ENCODE results near the gene SH2D2A. TPM values are rescaled to one million over a fixed set of nuclear protein-coding genes. Genes with fewer than 3 reads are reported as not detected.

Gene SH2D2A
- total and polyA plus RNA-seq, 8 donors = 0.36 to 4.4 (median 0.69) TPM

DNA sequence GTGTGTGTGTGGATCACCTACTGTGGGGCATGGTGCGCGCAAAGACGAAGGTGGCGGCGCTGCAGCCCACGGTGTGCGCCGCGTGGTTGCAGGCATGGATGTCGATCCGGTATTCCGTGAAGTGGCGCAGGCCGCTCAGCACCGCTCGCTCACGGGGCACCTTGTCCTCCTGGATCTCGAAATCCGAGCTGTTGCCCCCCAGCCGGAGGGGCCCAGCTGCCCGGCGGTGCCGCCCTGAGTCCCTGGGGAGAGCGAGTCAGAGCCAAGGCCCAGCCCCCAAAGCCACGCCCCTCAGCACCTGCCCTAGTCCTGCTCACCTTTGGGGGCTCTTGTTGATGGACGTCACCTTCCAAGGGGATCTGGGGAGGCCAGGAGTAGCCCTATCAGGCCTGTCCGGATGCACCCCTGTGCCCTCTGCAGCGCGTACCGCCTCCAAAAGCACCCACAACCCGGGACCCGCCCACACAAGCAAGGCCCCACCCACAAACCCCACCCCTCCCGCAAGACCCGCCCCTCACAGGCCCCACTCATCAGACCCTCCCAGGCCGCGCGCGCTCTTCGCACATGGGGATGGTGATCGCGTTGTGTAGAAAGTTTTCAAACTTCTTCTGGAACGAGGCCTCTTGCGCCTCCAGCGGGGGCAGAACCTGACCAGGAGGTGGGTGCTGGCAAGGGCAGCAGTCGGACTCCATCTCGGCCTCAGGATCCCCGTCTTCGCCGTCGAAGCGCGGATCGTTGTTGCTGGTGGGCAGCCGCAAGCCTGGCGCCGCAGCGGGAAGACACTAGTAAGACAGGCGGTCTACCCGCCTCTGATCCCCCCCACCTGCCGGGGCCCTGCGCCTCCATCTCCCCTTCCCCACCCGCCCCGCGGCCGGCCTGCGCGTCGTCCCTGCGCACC is 28.7 kb upstream of the SH2D2A start:
- TF ChIP-seq, protein P1, sequence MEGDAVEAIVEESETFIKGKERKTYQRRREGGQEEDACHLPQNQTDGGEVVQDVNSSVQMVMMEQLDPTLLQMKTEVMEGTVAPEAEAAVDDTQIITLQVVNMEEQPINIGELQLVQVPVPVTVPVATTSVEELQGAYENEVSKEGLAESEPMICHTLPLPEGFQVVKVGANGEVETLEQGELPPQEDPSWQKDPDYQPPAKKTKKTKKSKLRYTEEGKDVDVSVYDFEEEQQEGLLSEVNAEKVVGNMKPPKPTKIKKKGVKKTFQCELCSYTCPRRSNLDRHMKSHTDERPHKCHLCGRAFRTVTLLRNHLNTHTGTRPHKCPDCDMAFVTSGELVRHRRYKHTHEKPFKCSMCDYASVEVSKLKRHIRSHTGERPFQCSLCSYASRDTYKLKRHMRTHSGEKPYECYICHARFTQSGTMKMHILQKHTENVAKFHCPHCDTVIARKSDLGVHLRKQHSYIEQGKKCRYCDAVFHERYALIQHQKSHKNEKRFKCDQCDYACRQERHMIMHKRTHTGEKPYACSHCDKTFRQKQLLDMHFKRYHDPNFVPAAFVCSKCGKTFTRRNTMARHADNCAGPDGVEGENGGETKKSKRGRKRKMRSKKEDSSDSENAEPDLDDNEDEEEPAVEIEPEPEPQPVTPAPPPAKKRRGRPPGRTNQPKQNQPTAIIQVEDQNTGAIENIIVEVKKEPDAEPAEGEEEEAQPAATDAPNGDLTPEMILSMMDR (IDR thresholded peaks at IDR 0.05) = no peak
- peaks cover 43 to 100% of the 10 kb centered on the region in 2 donors for H3K27me3 ChIP-seq
- ATAC-seq (no peak), DNase-seq (no peak)
- no peak overlapping the region for H3K27ac ChIP-seq
- no peak overlapping the region for H3K4me3 ChIP-seq
- intact Hi-C loops (cut with DNase I) = no loop called here
- peaks cover 5 to 11% of the 10 kb centered on the region in 2 donors for H3K4me1 ChIP-seq
- no peaks in the 10 kb centered on the region for H3K9me3 ChIP-seq
- H3K36me3 ChIP-seq = no peaks in the 10 kb centered on the region

GRCh38 chr1:156844638-156845037 is 28.0 kb upstream of the SH2D2A start:
- no peaks in the 10 kb centered on the region for H3K9me3 ChIP-seq

DNA sequence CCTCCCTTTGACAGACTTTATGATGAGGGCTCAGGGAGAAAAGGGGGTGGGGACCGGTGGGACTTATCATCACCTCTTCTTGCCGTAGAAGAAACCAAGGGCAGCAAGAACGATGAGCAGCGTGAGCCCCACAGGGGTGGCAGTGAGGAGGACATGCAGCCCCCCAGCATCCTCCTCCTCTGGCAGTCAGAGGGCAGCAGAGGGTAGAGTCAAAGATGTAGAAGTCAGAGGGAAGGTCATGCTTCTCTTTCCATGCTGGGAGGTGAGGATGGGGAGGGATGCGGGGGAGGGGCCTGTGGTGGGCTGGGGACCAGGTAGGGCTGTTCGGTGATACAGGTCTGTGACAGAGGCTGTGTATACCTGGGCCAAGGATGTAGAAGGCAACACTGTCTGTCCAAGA is 27.5 kb upstream of the SH2D2A start:
- TF ChIP-seq, protein P1 (IDR thresholded peaks at IDR 0.05) = no peak
- Histone ChIP-seq H3K9me3 (no peaks in the 10 kb centered on the region), H3K36me3 (no peaks in the 10 kb centered on the region), H3K27ac (no peak overlapping the region), H3K4me1 (peaks cover 5 to 11% of the 10 kb centered on the region in 2 donors), H3K27me3 (peaks cover 46 to 100% of the 10 kb centered on the region in 2 donors), H3K4me3 (no peak overlapping the region)
- intact Hi-C loops (cut with DNase I) = no loop called here
- no peak for DNase-seq
- ATAC-seq = no peak

More at GRCh38 chr1:156844638-156845037, 28.0 kb upstream of the SH2D2A start:
- ATAC-seq = no peak
- H3K27me3 ChIP-seq = peaks cover 43 to 100% of the 10 kb centered on the region in 2 donors
- no peak overlapping the region for H3K4me3 ChIP-seq
- H3K27ac ChIP-seq = no peak overlapping the region
- TF ChIP-seq, protein P1 (IDR thresholded peaks at IDR 0.05) = no peak
- no peaks in the 10 kb centered on the region for H3K36me3 ChIP-seq
- DNase-seq = no peak
- H3K4me1 ChIP-seq = peaks cover 5 to 11% of the 10 kb centered on the region in 2 donors
- intact Hi-C loops (cut with DNase I) = no loop called here

DNA sequence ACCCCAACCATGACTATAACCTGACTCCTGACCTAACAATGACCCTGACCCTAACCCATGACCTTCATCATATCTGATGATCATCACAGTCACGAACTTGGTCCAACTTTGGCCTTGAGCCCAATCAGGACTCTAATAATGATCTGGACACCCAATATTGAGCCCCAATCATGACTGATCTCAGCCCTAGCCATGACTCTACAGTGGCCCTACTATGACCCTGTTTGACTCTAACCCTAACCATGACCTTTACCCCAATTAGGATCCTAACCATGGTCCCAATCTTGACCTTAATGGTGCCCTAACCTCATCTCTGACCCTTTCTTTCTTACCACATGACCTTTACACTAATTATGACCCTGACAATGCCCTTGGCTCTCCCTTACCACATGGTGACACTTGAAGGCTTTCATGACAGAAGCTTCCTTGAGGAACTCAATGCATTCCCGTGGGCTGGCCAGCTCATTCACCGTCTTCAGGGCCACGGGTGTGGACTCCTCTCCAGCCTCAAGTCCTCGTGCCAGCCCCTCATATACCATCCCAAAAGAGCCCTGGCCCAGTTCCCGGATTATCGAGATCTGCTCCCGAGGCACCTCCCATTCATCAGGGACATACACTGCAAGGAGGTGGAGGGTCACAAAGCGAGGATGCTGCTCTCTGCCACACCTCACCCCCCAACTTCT is 26.1 kb upstream of the SH2D2A start:
- ATAC-seq (no peak), DNase-seq (no peak)
- no peak overlapping the region for H3K27ac ChIP-seq
- TF ChIP-seq, protein P1 (IDR thresholded peaks at IDR 0.05) = no peak
- H3K4me1 ChIP-seq = peaks cover 0 to 11% of the 10 kb centered on the region in 2 donors
- H3K36me3 ChIP-seq = no peaks in the 10 kb centered on the region
- H3K4me3 ChIP-seq = no peak overlapping the region
- H3K9me3 ChIP-seq = no peaks in the 10 kb centered on the region
- H3K27me3 ChIP-seq = peaks cover 36 to 100% of the 10 kb centered on the region in 2 donors
- intact Hi-C loops (cut with DNase I) = no loop called here

DNA sequence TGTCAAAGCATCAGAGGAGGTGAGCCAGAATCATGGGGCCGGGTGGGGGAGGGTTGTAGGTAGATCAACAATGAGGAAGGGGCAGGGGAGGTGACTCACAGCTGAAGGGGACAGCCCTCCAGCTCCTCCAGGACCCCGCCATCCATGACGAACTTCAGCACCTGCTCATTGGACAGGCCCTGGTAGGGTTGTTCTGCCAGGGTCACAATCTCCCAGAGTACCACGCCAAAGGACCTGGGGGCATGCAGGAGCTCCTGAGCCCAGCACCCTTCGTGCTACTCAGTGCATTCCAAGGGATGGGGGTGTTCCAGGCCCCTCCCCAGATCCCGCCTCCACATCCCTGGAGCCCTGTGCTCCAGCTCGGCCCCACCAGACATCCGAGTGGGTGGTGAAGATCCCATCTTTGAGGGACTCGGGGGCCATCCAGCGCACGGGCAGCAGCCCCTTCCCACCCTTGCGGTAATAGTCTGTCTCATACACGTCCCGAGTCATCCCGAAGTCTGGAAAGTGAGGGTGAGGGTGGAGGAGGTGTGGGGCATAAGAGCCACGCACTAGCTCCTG is 24.7 kb upstream of the SH2D2A start:
- ATAC-seq = no peak

More for the DNA sequence above, 24.7 kb upstream of the SH2D2A start:
- intact Hi-C loops (cut with DNase I) = no loop called here
- TF ChIP-seq, protein P1 (IDR thresholded peaks at IDR 0.05) = no peak
- DNase-seq = no peak
- Histone ChIP-seq H3K9me3 (no peaks in the 10 kb centered on the region), H3K4me1 (peaks cover 0 to 11% of the 10 kb centered on the region in 2 donors), H3K36me3 (no peaks in the 10 kb centered on the region), H3K27me3 (peaks cover 35 to 96% of the 10 kb centered on the region in 2 donors), H3K4me3 (no peak overlapping the region), H3K27ac (no peak overlapping the region)
